DMS153 treated with DMSO at 0.1 percent for 48 hours (cell line): ENCODE data around the gene ABCC9.

Experiments used
- DNase-seq: peaks from one replicate; lab custom pipeline; 2025; ENCODE audit not compliant: unreplicated experiment; lab: John Stamatoyannopoulos, UW

The ABCC9 gene

DNA sequence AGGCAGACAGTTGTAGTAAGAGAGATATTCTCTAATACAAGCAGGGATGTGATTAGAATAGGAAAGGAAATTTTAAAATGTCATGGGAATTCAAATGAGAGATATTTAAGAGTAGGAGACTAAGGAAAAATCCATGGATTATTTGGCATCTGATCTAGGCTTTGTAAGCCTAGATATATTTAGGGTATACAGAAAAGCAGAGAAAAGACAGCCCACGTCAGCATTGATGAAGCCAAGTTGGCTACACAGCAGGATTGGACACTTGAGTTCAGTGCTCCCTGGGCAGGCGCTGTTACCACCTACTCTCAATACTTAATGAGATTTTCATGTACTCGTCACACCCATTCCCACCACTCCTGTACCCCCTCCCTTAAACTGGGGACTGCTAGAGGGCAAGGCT lies 165.1 kb downstream of the ABCC9 start:
- DNase-seq = no peak

DNA sequence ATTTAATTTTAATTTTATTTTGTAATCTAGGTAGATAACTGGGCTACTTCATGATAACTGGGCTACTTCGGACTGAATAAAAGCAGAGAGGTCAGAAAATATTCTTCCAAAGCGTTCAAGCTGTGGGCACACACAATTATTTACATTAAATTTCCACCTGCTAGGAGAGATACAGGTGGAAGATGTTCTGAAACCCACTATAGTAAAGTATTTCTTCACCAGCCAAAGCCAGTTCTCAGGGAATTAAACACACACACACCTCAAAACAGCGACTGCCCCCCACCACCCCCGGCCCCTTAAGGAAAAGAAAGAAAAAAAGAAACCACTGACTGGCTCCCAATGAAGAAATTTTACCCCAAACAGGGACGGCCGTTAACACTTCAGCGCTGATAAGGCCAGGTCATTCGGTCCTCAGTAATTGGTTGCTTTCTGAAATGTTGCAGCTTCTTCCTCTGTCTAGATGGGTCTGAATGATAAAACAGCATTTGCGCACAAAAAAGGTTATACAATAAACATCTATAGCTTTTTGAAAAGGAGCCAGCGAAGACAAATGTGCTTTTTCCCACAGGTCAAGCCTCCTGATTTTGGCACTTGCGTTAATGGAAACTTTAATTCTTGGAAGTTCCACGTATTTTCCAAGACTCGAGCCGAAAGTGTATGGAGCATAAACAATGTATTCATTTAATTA lies 165.9 kb downstream of the ABCC9 start:
- DNase-seq = no peak

DNA sequence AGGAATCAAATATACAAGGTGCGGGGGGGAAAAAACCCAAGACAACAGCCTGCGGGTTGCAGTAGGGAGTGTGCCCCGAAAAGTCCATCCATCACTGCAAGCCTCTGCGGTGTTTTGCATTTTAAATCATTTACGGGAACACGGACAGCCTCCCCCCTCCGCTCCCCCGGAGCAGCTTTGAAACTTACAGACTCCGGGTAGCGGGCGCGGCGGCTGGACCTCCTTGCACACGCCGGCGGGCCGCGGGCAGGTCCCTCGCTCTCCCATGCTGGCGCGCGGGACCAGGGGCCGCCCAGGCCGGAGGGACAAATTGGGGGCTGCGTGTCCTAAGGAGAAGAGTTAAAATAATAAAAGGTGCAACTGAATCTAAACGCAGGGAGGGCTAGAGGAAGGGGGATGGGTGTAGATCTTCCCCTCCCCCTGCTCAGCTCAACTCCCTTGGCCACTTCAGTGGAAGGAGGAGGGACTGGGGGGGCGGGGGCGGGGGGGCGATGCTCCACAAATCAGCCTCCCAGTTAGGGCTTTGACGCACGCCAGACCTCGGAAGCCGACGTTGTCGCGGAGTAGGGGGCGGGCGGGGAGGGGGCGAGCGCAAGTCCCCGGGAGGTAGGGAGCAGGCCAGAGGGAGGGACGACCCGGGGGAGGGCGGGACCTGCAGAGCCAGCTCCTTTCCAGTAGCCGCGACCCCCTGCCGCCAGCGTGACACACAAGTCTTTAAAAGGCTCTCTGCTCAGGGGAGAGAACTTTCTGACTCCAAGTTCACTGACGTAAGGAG lies 166.7 kb downstream of the ABCC9 start, which contains the start of gene KCNJ8:
TSS of gene KCNJ8 (minus strand) at position 349 of the 775 bp plus-strand sequence. CDS start 1,090 bp downstream, outside the sequence.
- no peak for DNase-seq

DNA sequence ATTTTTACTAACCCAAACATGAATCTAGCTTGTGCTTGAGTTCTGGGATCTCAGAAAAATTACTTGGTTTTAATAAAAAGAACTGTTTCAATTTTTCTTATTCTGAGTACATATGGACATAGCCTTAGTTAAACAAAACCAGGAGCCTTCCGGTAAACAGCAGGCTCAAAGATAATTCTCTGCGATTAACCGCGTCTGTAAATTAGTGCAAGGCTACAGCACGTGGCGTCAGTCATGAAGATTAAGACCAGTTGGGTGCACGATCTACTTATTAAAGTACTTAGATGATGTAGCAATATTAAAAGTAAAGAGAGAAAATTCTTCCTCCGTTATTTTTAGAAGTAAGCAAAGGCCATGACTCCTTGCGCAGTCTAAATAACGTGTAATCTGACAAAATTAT lies 167.4 kb downstream of the ABCC9 start:
- no peak for DNase-seq

DNA sequence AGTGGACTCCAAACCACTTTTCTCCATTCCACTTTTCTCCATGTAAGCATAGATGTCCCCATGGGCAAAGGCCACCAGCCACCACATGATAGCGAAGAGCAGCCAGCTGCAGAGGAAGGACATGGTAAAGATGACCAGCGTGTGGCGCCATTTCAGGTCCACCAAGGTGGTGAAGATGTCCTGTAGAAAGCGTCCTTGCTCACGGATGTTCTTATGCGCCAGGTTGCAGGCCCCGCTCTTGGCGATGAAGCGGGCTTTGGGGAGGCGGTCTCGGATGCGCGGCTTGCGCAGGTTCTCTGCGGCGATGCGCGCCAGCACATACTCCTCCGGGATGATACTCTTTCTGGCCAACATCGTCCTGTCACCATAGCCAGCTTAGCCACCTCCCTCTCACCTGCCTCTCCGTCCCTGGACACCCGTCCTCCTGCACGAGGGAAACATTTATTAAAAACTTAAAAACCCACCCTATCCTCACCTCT lies 167.9 kb downstream of the ABCC9 start:
- no peak for DNase-seq

DNA sequence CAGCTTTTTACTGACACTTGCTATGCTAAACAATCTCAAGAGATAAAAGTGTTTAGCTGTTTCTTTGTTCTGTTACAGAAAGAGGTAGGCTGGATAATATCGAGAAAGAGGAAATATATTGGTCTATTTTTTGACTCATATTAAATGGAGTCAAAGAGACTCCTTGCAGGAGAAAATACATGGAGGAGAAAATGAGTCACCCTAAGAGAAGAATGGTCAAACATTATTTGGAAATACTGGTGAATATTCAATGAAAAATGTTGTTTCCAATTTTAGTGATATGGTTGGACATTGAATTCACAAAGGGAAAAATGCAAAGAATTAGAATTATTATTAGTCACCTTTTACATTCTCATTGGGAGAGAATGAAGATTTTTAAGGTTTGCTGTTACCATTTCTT lies 169.9 kb downstream of the ABCC9 start:
- DNase-seq = no peak

DNA sequence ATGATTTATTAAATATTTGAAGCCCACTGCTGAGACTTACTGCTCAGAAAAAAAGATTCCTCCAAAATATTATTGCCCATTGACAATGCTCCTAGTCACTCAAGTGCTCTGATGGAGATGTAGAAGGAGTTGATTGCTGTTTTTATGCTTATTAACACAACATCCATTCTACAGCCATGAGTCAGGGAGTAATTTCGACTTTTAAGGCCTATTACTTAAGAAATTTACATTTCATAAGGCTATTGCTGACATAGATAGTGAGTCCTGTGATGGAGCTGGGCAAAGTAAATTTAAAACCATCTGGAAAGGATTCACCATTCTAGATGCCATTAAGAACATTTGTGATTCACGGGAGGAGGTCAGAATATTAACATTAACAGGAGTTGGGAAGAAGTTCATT lies 171.9 kb downstream of the ABCC9 start:
- no peak for DNase-seq

DNA sequence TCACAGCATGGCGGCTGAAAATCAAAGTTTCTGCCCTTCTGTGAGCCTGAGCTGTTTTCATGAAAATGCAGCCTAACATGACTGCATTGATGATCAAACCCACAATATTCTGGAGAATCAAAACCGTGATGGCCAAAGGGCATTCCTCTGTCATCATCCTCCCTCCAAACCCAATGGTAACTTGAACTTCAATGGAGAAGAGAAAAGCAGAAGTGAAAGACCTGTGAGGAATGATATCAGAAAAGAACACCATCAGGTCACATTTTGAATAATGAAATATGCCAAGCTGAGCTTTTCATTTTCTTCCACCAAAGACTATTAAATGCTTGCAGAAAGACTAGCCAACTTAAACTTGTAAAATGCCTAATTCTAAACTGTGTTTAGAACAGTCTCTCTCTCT lies 174.8 kb downstream of the ABCC9 start:
- DNase-seq = no peak

DNA sequence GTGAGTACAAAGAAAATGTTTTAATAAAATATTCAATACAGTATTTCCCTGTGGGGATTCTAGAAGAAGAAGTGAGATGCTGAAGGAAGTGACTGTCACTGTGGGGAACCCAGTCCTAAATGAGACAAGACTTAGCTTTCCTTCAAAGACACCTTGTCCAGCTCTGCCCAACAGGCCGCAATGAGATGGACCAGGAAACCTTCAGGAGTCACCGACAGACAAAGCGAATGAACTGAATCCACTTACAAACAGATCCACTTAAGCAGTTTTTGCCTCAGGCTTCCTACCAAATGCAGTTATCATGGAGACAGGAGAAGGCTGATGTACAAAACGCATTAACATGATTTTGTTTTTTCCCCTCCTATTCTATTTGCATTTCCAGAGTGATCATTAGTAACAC lies 176.3 kb downstream of the ABCC9 start:
- DNase-seq = no peak

DNA sequence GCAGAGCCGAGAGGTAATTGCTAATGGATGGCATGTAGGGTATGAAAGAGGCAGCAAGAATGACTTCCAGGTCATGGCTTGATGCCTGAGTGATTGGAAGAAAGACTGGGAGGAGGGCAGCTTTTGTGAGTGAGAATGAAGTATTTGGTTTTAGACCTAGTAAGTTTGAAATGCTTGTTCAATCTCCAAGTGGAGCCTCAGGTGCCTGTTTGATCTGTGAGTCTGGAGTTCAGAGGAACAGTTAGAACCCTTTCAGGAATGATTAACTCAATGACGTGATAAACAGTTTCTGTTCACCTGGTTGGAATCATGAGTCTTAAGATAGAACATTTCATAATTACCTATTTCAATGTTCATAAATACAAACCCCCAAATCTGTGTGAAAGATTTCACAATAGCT lies 177.2 kb downstream of the ABCC9 start:
- no peak for DNase-seq

DNA sequence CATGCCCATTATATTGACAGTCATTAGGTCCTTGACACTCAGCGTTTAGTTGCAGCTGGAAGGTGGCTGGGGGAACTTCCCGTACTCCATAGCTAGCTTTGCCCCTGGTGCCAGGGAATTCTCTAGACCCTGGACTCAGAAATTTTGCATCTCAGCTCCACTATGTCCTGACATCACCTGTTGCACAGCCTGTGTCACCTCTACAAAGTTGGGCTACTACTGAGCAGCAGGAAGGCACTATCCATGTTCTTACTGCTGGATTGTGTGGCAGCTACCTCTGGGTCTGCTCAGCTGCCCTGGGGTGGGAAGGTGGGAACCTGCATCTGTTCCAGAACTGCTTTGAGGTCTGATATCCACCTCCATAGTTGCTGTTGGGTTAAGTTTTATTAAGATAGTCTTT lies 177.7 kb downstream of the ABCC9 start:
- DNase-seq = no peak

DNA sequence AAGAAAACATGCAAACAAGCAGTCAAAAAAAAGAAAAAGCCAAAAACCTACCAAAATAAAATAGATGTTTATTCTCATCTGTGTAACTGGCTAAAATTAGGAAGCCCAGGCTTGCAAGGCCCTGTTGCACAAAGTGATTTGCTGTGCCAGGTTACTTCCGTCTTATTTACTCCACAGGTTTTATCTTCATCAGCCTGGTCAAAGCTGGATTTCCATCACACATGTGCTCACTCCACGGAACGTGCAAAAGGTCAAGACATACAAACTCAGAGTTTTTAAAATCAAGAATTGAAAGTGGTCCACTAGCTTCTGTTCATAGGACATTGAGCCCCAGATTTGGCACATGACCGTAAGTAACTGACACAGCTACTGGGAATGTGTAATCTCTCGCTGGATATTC lies 181.5 kb downstream of the ABCC9 start:
- no peak for DNase-seq

DNA sequence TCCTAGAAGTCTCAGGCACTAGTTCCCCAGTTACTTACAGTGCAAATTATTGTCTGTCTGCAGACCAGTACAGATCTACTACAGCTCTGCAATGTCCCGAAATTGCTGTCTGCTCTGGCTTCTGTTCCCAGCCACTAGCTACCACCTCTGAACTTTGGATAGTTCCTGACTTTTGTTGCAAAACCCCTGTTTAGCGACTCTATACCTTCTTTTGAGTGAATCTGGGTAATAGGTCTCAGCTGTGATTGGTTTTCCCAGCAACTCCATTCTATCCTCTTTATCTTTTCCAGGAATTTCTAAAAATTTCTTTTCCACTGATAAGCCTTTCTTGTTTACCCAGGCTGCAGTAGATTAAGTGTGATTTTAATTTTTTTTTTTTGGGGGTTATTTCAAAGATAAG lies 183.5 kb downstream of the ABCC9 start:
- DNase-seq = no peak

DNA sequence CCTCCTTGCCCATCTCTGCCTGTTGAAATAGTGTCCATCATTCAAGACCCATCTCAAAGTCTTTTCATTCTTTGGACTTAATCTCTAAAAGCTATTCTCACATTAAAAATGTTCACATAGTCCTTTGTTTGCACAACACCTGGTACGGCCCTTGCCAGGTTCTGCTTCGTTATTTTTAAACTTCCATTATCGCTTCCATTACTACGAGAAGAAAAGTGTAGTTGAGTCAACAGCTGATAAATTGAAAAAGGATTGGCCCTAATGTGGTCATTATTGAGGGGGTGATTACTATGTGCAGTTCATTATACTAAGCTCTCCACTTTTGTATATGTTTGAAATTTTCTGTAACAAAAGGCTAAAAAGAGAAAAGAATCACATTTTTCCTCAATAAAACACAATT lies 184.5 kb downstream of the ABCC9 start:
- no peak for DNase-seq

DNA sequence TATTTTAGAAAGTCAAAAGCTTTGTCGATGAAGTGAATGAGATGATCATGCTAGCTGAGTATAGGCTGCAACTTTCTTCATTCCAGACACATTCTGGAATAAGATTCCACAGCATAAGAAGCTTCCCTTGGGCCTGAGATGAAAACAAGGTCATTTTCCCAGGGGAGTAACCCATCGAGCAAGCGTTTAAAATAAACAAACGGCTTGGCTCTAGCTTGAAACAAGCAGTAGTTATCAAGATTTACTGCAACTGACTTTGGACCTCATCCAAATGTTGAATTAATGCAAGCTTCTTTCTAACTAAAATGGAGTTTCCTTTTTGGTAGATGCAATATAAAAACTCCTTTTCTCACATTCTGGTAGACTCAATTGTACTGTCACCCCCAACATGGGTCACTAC lies 189.7 kb downstream of the ABCC9 start:
- no peak for DNase-seq
